CD4-positive, alpha-beta T cell (primary cell): ENCODE measurements around the gene INPP5B. TPM values are rescaled to one million over a fixed set of nuclear protein-coding genes. Genes with fewer than 3 reads are reported as not detected.

Experiments
- ATAC-seq: fragments of 200-7000 bp; cut with Tn5 transposase; one replicate; pipeline ENCODE4 v1.10.0; 2022; ENCODE audit warnings: mild to moderate bottlenecking; ENCODE audit not compliant: poor library complexity
- CTCF ChIA-PET: fragments of 350-600 bp; sonication (Branson Sonifier 250); formaldehyde crosslinking; loops from one replicate; lab custom pipeline; 2021; ENCODE audit warnings: antibody characterized with exemption, inconsistent platforms; lab: Charles Lee
- POLR2A ChIA-PET: fragments of 350-600 bp; sonication (Branson Sonifier 250); formaldehyde crosslinking; loops from one replicate; lab custom pipeline; 2021; ENCODE audit warnings: antibody characterized with exemption, inconsistent platforms; lab: Charles Lee
- DNase-seq, 14 experiments: peaks; one replicate each; pipeline ENCODE4 v3.0.0-alpha.2; 2013 to 2020; ENCODE audit warnings: mixed read lengths in 2 of 14
- H3K27ac ChIP-seq, 2 donors: one replicate each; pipeline versions ENCODE4 v1.5.1 to v1.7.0; 2013; ENCODE audit warnings: low read length in 2 of 2, low read depth in 1 of 2, mild to moderate bottlenecking in 1 of 2
- H3K27me3 ChIP-seq, 2 experiments: 1 replicate in 1 of 2; 2 replicates in 1 of 2; pipeline versions ENCODE4 v1.6.1 to v1.7.0; 2013; ENCODE audit warnings: low read length in 2 of 2, control low read depth in 1 of 2, mild to moderate bottlenecking in 1 of 2, moderate library complexity in 1 of 2; ENCODE audit not compliant: insufficient read depth in 2 of 2, control insufficient read depth in 1 of 2
- H3K36me3 ChIP-seq: one replicate; pipeline ENCODE4 v1.6.1; 2013; ENCODE audit warnings: low read length, control low read depth; ENCODE audit not compliant: insufficient read depth
- H3K4me1 ChIP-seq: one replicate; pipeline ENCODE4 v1.6.1; 2013; ENCODE audit warnings: low read length, control low read depth; ENCODE audit not compliant: insufficient read depth
- H3K4me3 ChIP-seq: one replicate; pipeline ENCODE4 v1.5.1; 2013; ENCODE audit warnings: mild to moderate bottlenecking, low read length, moderate library complexity
- H3K9me3 ChIP-seq, 2 experiments: 1 replicate in 1 of 2; 2 replicates in 1 of 2; pipeline versions ENCODE4 v1.6.1 to v1.7.0; 2013; ENCODE audit warnings: low read length in 2 of 2, mild to moderate bottlenecking in 2 of 2, control low read depth in 1 of 2, moderate library complexity in 1 of 2; ENCODE audit not compliant: control insufficient read depth in 1 of 2, insufficient read depth in 1 of 2
- H3K27ac Mint-ChIP-seq: one replicate; pipeline ENCODE4 v1.8.0; 2020; ENCODE audit warnings: mixed read lengths
- H3K27me3 Mint-ChIP-seq: one replicate; pipeline ENCODE4 v1.8.0; 2021; ENCODE audit warnings: mixed read lengths
- H3K36me3 Mint-ChIP-seq: one replicate; pipeline ENCODE4 v1.8.0; 2021; ENCODE audit warnings: low read depth, mixed read lengths
- H3K4me1 Mint-ChIP-seq: one replicate; pipeline ENCODE4 v1.8.0; 2021; ENCODE audit warnings: low read depth, mixed read lengths
- H3K4me3 Mint-ChIP-seq: one replicate; pipeline ENCODE4 v1.8.0; 2020; ENCODE audit warnings: mild to moderate bottlenecking, mixed read lengths
- H3K9me3 Mint-ChIP-seq: one replicate; pipeline ENCODE4 v1.8.0; 2020; ENCODE audit warnings: mixed read lengths
- CTCF ChIP-seq: fragments of 200-600 bp; IDR thresholded peaks from one replicate; pipeline ENCODE4 v1.8.0; 2022; ENCODE audit warnings: antibody characterized with exemption, mild to moderate bottlenecking
- intact Hi-C, 2 experiments: fragments of 100-400 bp; cut with DNase I in 1 of 2; cut with micrococcal nuclease in 1 of 2; formaldehyde crosslinking; loops; one replicate each; pipeline versions ENCODE4 v1.15.1 to v1.9.0; 2023 to 2025; cut with DNase I, micrococcal nuclease
- total RNA-seq, 174 experiments: library from RNA in 2 of 174; stranded (reverse) in 2 of 174; gene quantifications; one replicate each; pipeline ENCODE4 v1.2.3 and lab custom pipeline; 2021 to 2026

The INPP5B gene
- total RNA-seq, 2 experiments from 2014 or later = 11.7 to 12.7 TPM

DNA sequence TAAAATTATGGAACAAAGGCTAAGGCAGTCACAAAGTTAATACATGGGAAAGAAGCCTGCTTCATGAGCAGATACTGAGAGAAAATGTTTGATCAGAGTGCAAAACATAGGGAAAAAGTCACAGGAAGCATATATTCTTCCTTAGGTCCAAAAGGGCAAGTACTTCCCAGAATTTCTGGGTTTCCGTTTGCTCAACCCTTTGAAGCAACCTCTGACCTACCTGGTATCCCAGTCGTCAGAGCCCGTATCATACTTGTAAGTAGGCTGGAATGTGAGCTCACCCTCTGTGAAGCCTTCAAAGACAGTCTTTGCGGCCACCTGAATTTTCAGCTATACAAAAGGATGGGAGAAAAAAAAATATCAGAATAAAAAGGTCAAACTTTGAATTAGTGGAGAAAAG lies 67.0 kb downstream of the INPP5B start:
- CTCF ChIA-PET = no interaction called here
- peaks cover 82% of the 10 kb centered on the region for H3K36me3 Mint-ChIP-seq
- H3K36me3 ChIP-seq = peaks cover 69% of the 10 kb centered on the region

GRCh38 chr1:37878071-37878470 lies 68.8 kb downstream of the INPP5B start:
- no peak overlapping the region for H3K4me3 ChIP-seq
- no peak overlapping the region for H3K4me3 Mint-ChIP-seq
- no peak for DNase-seq
- TF ChIP-seq CTCF = no peak
- CTCF ChIA-PET = interaction anchor here (0.6 to 0.8 kb wide), 2 partner anchors 18 to 1935 kb away, joined by 3 read pairs; no protein-coding TSS in a partner anchor
- no peaks in the 10 kb centered on the region for H3K9me3 ChIP-seq
- H3K36me3 ChIP-seq = peaks cover 72% of the 10 kb centered on the region
- H3K36me3 Mint-ChIP-seq = peaks cover 86% of the 10 kb centered on the region
- peaks cover 6% of the 10 kb centered on the region for H3K4me1 ChIP-seq
- intact Hi-C loops = no loop called here
- no peak for ATAC-seq
- H3K4me1 Mint-ChIP-seq = no peaks in the 10 kb centered on the region
- POLR2A ChIA-PET = no interaction called here
- no peaks in the 10 kb centered on the region for H3K9me3 Mint-ChIP-seq
- no peaks in the 10 kb centered on the region for H3K27me3 Mint-ChIP-seq
- no peak overlapping the region for H3K27ac ChIP-seq
- H3K27ac Mint-ChIP-seq = no peak overlapping the region
- H3K27me3 ChIP-seq = no peaks in the 10 kb centered on the region

More for the DNA sequence above, 67.0 kb downstream of the INPP5B start:
- DNase-seq (no peak), ATAC-seq (no peak)
- Histone ChIP-seq H3K4me1 (peaks cover 9% of the 10 kb centered on the region), H3K9me3 (no peaks in the 10 kb centered on the region), H3K27me3 (no peaks in the 10 kb centered on the region), H3K4me3 (no peak overlapping the region), H3K27ac (no peak overlapping the region)
- H3K27me3 Mint-ChIP-seq = no peaks in the 10 kb centered on the region
- TF ChIP-seq CTCF = no peak
- H3K9me3 Mint-ChIP-seq = no peaks in the 10 kb centered on the region
- intact Hi-C loops = loop anchor here in 1 of 2 experiments (10.0 kb wide), 1 partner anchor 965 kb away; no protein-coding TSS in a partner anchor
- no peaks in the 10 kb centered on the region for H3K4me1 Mint-ChIP-seq
- no peak overlapping the region for H3K27ac Mint-ChIP-seq
- H3K4me3 Mint-ChIP-seq = no peak overlapping the region
- POLR2A ChIA-PET = interaction anchor here (1.3 kb wide), 1 partner anchor 20 kb away, joined by 3 read pairs; the partner anchor contains the start of gene MTF1

GRCh38 chr1:37875833-37876232 lies 71.0 kb downstream of the INPP5B start:
- no peaks in the 10 kb centered on the region for H3K9me3 ChIP-seq
- H3K36me3 ChIP-seq = peaks cover 61% of the 10 kb centered on the region
- H3K4me1 ChIP-seq = no peaks in the 10 kb centered on the region
- ChIA-PET POLR2A (no interaction called here), CTCF (no interaction called here)
- intact Hi-C loops = no loop called here
- DNase-seq (no peak), ATAC-seq (no peak)
- H3K27me3 ChIP-seq = no peaks in the 10 kb centered on the region
- H3K4me1 Mint-ChIP-seq = no peaks in the 10 kb centered on the region
- H3K27me3 Mint-ChIP-seq = no peaks in the 10 kb centered on the region
- H3K4me3 Mint-ChIP-seq = no peak overlapping the region
- H3K27ac Mint-ChIP-seq = no peak overlapping the region
- TF ChIP-seq CTCF = no peak
- peaks cover 72% of the 10 kb centered on the region for H3K36me3 Mint-ChIP-seq
- H3K9me3 Mint-ChIP-seq = no peaks in the 10 kb centered on the region
- no peak overlapping the region for H3K4me3 ChIP-seq
- no peak overlapping the region for H3K27ac ChIP-seq
